ENCODE measurements around the gene NAT8L.
A peak's percentile ranks its signal among the peaks of the same experiment; 100 is the strongest.
"Not testable (repeated sequence)": the region's sequence is repeated elsewhere in the genome, so short reads cannot be mapped to it uniquely, and the experiment has no call there.

The NAT8L gene

DNA sequence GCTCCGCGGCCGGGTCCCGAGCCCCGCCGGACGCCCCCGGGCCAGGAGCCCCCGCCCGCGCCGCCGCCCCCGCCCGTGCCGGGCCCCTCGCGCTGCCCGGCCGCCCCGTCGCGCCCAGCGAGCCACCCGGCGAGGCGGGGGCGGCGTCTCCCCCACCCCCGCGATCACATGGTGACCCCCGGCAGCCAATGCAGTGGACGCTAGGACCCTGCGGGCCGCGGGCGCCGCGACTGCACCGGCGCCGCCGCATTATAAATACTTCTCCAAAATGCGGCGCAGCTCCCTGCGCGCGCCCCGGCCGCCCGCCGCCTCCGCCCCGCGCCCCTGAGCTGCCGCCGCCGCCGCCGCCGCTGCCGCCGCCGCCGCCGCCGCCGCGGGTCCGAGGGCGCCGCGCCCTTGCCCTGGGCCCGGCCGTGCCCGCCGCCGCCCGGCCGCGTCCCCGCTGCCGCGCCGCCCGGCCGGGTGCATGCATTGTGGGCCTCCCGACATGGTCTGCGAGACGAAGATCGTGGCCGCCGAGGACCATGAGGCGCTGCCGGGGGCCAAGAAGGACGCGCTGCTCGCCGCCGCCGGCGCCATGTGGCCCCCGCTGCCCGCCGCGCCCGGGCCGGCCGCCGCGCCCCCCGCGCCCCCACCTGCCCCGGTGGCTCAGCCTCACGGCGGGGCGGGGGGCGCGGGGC is at the start of gene NAT8L:
TSS of gene NAT8L (plus strand) at position 282 of the 680 bp plus-strand sequence. CDS start at position 467, 185 bp downstream.
- DNase-seq (ENCODE audit: low spot score) = no peak

- peak; percentile 40 for DNase-seq (ENCODE audit: low spot score)
Measured at GRCh38 chr4:2009651-2010233, 49.4 kb upstream of the NAT8L start.

GRCh38 chr4:2011583-2011982 is 47.5 kb upstream of the NAT8L start:
- no peak for DNase-seq (ENCODE audit: low spot score)

- no peak for DNase-seq (ENCODE audit: low spot score)
Measured at GRCh38 chr4:2015008-2015407, 44.1 kb upstream of the NAT8L start.

- not testable (repeated sequence) for DNase-seq (ENCODE audit: low spot score)
Measured at GRCh38 chr4:2021358-2022018, 37.6 kb upstream of the NAT8L start.

DNA sequence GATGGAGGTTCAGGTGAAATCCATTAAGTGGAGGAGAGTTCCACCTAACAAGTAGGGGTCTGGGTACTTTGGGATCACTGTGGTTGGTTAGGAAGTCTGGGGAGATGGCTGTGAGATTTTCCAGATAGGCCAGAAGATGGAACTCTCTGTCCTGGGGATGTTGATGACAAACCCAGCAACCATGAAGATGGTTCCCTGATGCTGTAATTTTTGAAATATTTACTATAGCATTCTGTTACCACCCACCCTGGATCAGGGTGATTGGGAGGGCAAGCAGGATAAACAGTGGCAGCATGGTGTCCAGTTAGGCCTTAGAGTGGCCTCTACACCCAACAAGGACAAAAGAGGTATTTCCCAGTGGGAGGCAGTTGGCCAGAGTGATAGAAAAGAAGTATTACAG is 34.4 kb upstream of the NAT8L start:
- DNase-seq (ENCODE audit: low spot score) = no peak

DNA sequence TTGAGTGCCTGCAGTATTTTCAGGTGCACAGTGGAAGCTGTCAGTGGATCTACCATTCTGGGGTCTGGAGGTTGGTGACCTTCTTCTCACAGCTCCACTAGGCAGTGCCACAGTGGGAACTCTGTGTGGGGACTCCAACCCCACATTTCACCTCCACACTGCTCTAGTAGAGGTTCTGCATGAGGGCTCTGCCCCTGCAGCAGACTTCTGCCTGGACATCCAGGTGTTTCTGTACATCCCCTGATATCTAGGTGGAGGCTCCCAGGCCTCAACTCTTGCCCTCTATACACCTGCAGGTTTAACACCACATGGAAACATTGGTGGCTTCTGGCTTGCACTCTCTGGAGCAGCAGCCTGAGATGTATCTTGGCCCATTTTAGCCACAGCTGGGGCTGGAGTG is 33.3 kb upstream of the NAT8L start:
- DNase-seq (ENCODE audit: low spot score) = no peak

GRCh38 chr4:2027120-2027519 is 32.0 kb upstream of the NAT8L start:
- not testable (repeated sequence) for DNase-seq (ENCODE audit: low spot score)

DNA sequence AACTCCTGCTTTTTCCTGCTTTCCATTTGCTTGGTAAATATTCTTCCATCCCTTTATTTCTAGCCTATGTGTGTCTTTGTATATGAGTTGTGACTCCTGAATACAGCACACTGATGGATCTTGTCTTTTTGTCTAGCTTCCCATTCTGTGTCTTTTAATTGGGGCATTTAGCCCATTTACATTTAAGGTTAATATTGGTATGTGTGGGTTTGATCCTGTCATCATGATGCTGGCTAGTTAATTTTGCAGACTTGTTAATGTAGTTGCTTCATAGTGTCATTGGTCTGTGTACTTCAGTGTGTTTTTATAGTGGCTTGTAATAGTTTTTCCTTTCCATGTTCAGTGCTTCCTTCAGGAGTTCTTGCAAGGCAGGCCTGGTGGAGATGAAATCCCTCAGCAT is 28.0 kb upstream of the NAT8L start:
- DNase-seq (ENCODE audit: low spot score) = not testable (repeated sequence)

- no peak for DNase-seq (ENCODE audit: low spot score)
Measured at GRCh38 chr4:2036327-2036726, 22.8 kb upstream of the NAT8L start.

GRCh38 chr4:2036866-2037265 is 22.3 kb upstream of the NAT8L start:
- DNase-seq (ENCODE audit: low spot score) = no peak

- no peak for DNase-seq (ENCODE audit: low spot score)
Measured at GRCh38 chr4:2040391-2041238, 18.5 kb upstream of the NAT8L start.

- no peak for DNase-seq (ENCODE audit: low spot score)
Measured at GRCh38 chr4:2041239-2042130, 17.6 kb upstream of the NAT8L start.

DNA sequence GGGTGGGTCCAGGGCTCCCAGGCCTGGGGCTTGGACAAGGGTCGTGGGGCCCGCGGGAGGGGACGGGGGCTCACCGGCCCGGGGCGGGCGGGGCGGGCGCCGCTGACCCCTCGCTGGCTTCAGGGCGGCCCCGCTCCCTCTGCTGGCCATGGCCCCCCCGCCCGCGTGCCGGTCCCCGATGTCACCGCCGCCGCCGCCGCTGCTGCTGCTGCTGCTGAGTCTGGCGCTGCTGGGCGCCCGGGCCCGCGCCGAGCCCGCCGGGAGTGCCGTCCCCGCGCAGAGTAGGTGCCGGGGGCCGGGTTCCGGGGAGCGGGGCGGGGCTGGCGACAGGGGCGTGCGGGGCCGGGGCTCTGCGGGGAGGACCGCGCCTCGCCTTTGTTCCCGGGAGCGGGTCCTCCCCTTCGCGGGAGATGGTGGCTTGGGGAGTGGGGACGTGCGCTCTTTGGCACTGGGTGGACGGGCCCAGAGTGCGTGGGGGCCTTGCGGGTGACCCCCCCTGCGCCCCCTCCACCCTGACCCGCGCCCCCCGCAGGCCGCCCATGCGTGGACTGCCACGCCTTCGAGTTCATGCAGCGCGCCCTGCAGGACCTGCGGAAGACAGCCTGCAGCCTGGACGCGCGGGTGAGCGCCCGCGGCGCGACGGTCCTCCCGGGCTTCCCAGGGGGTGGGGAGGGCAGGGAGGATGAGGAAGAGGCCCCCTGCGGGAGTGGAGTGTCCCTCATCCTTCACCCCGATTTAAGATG is 16.8 kb upstream of the NAT8L start:
- DNase-seq (ENCODE audit: low spot score) = no peak

- no peak for DNase-seq (ENCODE audit: low spot score)
Measured at GRCh38 chr4:2042947-2043395, 16.2 kb upstream of the NAT8L start.

DNA sequence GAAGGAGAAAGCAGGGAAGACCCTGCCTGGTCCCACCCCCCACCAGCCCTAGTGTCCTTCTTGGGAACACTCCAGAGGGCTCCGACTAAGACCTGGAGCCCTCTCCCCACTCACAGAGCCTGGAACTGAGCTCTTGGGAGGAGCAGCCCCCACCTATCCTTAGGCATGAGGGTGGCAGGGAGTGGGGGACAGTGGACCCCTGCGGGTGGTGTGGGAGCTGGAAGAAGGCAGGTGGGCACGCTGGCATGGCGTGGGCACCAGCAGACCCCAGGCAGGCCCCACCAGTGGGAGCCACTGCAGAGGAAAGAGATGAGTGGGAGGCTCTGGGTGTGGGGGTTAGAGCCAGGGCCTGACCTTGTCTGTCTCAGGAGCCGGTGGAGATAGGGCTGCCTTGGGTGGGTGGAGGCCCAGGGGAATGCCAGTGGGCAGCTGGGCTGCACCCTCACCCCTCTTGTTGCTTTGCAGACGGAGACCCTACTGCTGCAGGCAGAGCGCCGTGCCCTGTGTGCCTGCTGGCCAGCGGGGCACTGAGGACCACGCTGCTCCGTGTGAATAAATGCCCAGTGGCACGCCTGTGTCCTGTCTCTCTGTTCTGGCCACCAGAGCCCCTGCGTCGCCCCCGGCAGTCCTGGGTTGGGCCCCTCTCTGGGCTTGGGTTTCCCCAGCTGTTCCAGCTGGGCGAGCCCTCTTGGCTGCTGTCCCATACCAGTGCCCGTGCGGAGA is 15.6 kb upstream of the NAT8L start:
- no peak for DNase-seq (ENCODE audit: low spot score)

DNA sequence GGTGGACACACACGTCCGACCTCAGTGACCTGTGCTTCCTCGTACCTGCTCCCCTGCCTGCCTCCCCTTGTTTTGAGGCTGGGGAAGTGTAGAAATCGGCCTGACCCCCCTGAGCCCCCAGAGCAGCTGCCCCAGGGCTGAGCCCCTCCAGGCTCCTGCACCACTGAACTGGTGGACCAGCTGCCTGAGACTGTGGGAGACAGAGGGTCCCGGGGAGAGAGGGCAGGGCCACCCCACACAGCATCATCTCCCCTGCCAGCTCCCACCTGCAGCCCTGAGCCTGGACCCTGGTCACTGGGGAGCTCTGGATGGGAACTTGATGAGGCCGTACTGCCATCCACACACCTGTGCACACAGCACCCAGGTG is 15.0 kb upstream of the NAT8L start:
- no peak for DNase-seq (ENCODE audit: low spot score)

DNA sequence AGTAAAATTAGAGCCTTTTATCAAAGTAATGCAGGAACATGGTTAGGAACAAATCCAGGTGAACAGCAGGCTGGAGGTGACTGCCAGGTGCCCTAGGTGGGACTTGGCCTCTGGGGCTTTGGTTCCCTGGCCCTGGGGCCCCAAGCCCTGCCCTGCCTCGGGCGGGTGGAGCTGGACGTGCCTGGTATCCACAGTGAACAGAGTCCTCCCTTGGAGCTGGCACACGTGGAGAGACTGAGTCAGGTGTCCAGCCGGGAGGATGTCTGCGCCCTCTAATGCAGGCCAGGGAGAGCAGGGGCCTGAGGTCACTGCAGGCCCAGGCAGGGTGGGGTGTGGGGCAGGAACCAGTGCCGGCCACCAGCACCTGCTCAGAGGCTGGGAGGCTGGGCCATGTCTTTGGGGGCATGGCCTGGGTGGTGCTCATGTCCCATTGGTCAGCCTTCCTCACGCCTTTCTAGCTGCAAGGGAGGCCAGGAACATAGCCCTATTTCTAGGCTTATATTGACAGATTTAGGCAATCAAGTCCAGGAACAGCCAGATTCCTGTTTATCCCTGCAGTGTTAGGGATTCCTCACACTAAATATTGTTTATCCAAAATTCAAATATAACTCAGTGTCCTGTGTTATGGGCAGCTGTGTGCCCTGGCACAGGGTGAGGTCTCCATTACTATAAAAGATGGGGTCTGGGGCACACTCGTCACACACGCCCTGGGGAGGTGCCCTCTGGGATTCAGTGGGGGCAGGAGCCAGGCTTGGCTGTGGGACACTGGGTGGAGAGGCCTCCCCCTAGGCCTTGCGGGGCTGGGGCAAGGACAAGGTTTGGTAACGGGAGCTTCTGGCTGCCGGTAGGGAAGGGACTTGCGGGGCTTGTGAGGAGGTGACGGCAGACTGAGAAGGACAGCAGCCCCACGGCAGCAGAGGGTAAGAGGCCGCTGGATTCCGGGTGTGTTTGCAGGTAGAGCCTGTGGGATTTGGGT is 14.3 kb upstream of the NAT8L start:
- DNase-seq (ENCODE audit: low spot score) = no peak

DNA sequence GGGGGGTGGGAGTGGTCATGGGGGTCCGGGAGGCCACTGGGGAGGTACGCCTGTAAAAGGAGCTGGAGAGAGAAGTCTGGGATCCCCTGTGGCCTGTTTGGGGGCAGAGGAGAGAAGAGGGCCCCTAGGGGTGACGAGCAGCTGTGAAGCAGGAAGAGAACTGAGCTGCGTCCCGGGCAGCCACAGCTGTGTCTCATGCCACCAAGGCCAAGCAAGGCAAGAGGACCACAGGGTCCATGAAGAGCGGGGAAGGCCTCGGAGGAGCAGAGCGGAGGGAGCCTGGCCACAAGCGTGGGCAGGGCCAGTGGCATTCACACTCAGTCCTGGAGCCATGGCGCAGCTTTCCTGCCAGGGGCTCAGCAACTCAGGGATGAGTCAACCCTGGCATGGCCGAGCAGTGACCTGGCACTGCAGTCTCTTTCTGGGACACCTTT is 13.6 kb upstream of the NAT8L start:
- no peak for DNase-seq (ENCODE audit: low spot score)

All from NAMALWA (cell line).